Neural crest cell (in vitro differentiated cells): ENCODE results near the gene CREB3L1. TPM values are rescaled to one million over a fixed set of nuclear protein-coding genes. Genes with fewer than 3 reads are reported as not detected.

ENCODE experiments used
- DNase-seq: peaks from one replicate; pipeline ENCODE4 v3.0.0; 2021; ENCODE audit warnings: low read depth, mixed read lengths, low spot score
- H3K27ac Mint-ChIP-seq: one replicate; pipeline ENCODE4 v1.8.0; 2021; ENCODE audit warnings: mild to moderate bottlenecking, mixed read lengths; ENCODE audit not compliant: unreplicated experiment
- H3K27me3 Mint-ChIP-seq: 2 replicates; pipeline ENCODE4 v1.8.0; 2021; ENCODE audit warnings: low read depth, mild to moderate bottlenecking, mixed read lengths
- H3K36me3 Mint-ChIP-seq: 2 replicates; pipeline ENCODE4 v1.8.0; 2021; ENCODE audit warnings: low read depth, mild to moderate bottlenecking, mixed read lengths
- H3K4me1 Mint-ChIP-seq: 2 replicates; pipeline ENCODE4 v1.8.0; 2021; ENCODE audit warnings: mixed read lengths
- H3K4me3 Mint-ChIP-seq: one replicate; pipeline ENCODE4 v1.8.0; 2021; ENCODE audit warnings: mild to moderate bottlenecking, mixed read lengths
- H3K9me3 Mint-ChIP-seq: 2 replicates; pipeline ENCODE4 v1.8.0; 2021; ENCODE audit warnings: mixed read lengths
- total RNA-seq: library from RNA; stranded (reverse); gene quantifications from 2 replicates; pipeline ENCODE4 v1.2.1, GENCODE V29; 2021
- TF ChIP-seq, protein P1 (sequence below): fragments of 200-600 bp; sonication (generic); conservative IDR thresholded peaks from 2 replicates; pipeline ENCODE4 v1.5.0; 2021; ENCODE audit warnings: antibody characterized with exemption, mild to moderate bottlenecking

The CREB3L1 gene
- total RNA-seq, 1 donor from 2014 or later, result 0.75 TPM

DNA sequence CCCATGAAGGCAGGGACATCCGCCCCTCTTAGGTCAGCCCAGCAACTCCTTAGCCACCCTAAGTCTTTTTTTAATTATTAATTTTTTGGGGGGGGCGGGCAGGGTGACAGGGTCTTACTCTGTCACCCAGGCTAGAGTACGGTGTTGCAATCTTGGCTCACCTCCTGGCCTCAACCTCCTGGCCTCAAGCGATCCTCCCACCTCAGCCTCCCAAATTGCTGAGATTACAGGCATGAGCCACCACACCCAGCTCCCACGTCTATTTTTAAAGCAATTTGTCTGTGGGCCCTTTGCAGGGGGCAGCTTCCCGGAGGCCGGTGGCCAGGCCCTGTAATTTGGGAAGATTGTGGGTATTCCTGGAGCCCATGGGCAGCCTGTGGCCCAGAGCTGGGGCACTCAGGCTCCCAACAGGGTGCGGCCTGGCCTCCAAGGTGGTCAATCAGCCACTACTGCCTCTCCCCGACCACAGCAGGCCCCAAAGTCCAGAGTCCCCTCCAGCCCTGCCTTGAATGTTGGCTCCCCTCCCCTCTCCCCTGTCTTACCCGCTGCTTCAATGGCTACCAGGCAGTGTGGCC, 27.2 kb downstream of the CREB3L1 start:
- Mint-ChIP-seq H3K36me3 (no peaks in the 10 kb centered on the region), H3K27me3 (no peaks in the 10 kb centered on the region), H3K27ac (no peak overlapping the region), H3K4me1 (peaks cover 9% of the 10 kb centered on the region), H3K9me3 (no peaks in the 10 kb centered on the region), H3K4me3 (no peak overlapping the region)
- DNase-seq, result no peak
- TF ChIP-seq, protein P1, sequence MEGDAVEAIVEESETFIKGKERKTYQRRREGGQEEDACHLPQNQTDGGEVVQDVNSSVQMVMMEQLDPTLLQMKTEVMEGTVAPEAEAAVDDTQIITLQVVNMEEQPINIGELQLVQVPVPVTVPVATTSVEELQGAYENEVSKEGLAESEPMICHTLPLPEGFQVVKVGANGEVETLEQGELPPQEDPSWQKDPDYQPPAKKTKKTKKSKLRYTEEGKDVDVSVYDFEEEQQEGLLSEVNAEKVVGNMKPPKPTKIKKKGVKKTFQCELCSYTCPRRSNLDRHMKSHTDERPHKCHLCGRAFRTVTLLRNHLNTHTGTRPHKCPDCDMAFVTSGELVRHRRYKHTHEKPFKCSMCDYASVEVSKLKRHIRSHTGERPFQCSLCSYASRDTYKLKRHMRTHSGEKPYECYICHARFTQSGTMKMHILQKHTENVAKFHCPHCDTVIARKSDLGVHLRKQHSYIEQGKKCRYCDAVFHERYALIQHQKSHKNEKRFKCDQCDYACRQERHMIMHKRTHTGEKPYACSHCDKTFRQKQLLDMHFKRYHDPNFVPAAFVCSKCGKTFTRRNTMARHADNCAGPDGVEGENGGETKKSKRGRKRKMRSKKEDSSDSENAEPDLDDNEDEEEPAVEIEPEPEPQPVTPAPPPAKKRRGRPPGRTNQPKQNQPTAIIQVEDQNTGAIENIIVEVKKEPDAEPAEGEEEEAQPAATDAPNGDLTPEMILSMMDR, result no peak

DNA sequence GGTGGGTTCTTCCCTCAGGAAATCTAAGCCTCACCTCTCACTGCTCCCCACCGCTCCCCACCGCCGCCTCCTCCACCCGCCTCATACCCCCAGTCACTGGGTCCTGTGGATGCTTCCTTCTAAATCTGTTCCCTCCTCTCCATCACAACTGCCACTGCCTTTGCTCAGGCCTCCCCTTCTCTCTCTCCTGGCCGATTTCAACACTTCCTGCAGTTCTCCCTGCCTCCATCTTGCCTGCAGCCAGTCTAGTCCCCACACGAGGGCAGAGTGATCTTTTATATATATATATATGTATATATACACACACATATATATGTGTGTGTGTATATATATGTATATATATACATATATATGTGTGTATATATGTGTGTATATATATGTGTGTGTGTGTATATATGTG, 27.8 kb downstream of the CREB3L1 start:
- TF ChIP-seq, protein P1, result no peak
- Mint-ChIP-seq H3K4me3 (no peak overlapping the region), H3K36me3 (no peaks in the 10 kb centered on the region), H3K27me3 (no peaks in the 10 kb centered on the region), H3K4me1 (peaks cover 9% of the 10 kb centered on the region), H3K27ac (peak overlapping the region; percentile 63), H3K9me3 (no peaks in the 10 kb centered on the region)
- DNase-seq, result no peak

DNA sequence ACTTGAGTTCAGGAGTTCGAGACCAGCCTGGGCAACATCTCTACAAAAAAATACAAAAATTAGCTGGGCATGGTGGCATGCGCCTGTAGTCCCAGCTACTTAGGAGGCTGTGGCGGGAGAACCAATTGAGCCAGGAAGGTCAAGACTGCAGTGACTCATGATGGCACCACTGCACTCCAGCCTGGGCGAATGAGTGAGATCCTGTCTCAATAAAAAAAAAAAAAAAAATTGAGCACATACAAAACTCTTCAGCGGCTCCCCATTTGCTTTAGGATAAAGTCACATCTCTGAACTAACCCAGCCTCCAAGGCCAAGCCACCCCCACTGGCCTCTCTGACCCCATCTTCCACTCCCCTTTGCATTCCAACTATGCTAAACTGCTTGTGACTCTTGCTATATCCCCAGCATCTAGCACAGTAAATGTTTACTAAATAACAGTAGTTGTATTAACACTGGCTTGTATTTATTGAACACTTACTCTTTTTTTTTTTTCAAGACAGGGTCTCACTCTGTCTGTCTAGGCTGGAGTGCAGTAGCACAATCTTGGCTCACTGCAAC, 28.9 kb downstream of the CREB3L1 start:
- Mint-ChIP-seq H3K27ac (no peak overlapping the region), H3K9me3 (no peaks in the 10 kb centered on the region), H3K27me3 (no peaks in the 10 kb centered on the region), H3K36me3 (no peaks in the 10 kb centered on the region), H3K4me3 (no peak overlapping the region), H3K4me1 (peaks cover 9% of the 10 kb centered on the region)
- TF ChIP-seq, protein P1, result no peak
- DNase-seq, result no peak

DNA sequence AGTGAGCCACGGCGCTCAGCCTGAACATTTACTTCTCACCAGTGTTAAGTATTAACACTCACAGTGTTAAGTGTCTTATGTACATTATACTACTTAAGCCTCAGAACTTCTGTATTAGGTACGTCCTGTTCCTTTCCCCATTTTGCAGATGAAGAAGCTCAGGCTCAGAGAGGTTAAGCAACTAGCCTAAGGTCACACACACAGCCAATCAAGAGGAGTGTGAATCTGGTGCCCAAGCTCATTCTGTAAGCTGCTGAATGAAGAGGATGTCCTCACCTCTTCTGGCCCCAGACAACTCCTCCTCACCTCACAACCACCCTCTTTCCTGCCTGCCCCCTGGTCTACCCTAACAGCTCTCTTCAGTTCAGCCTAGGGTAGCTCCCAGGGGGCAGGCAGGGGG, 29.9 kb downstream of the CREB3L1 start:
- Mint-ChIP-seq H3K36me3 (no peaks in the 10 kb centered on the region), H3K27me3 (no peaks in the 10 kb centered on the region), H3K4me3 (no peak overlapping the region), H3K9me3 (no peaks in the 10 kb centered on the region), H3K4me1 (peaks cover 9% of the 10 kb centered on the region), H3K27ac (no peak overlapping the region)
- DNase-seq, result no peak
- TF ChIP-seq, protein P1, result no peak

DNA sequence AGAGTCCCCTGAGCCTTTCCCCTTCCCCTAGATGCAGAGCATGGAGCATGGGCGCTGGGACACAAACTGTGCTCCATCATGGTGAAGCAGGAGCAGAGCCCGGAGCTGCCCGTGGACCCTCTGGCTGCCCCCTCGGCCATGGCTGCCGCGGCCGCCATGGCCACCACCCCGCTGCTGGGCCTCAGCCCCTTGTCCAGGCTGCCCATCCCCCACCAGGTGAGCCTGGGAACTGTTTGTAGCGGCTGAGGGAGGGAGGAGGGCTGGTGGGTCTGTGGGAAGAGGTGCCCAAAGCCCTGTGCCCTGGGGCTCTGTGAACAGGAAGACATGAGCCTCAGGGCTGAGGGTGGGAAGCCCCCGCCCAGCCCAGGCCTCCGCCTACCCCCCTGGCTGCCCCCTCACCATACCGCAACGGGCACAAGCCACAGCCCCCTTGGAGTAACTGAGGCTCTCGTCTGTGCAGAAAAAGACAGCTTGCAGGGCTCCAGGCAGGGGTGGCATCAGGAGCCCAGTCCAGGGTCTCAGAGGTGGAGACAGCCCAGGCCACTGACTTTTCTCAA, 30.4 kb downstream of the CREB3L1 start:
- no peaks in the 10 kb centered on the region for H3K36me3 Mint-ChIP-seq
- H3K27ac Mint-ChIP-seq, result no peak overlapping the region
- H3K4me3 Mint-ChIP-seq, result no peak overlapping the region
- no peaks in the 10 kb centered on the region for H3K9me3 Mint-ChIP-seq
- TF ChIP-seq, protein P1, result no peak
- DNase-seq, result no peak
- peaks cover 9% of the 10 kb centered on the region for H3K4me1 Mint-ChIP-seq
- no peaks in the 10 kb centered on the region for H3K27me3 Mint-ChIP-seq
